ENCODE measurements around the gene MTHFD1L. TPM values are rescaled to one million over a fixed set of nuclear protein-coding genes. Genes with fewer than 3 reads are reported as not detected.

The MTHFD1L gene
- total and polyA plus RNA-seq, 9 of the 15 experiments (the other 6 are each of a cell fraction or from before 2014, with no cell fraction given) = 20.9 to 128 (median 61.0) TPM

DNA sequence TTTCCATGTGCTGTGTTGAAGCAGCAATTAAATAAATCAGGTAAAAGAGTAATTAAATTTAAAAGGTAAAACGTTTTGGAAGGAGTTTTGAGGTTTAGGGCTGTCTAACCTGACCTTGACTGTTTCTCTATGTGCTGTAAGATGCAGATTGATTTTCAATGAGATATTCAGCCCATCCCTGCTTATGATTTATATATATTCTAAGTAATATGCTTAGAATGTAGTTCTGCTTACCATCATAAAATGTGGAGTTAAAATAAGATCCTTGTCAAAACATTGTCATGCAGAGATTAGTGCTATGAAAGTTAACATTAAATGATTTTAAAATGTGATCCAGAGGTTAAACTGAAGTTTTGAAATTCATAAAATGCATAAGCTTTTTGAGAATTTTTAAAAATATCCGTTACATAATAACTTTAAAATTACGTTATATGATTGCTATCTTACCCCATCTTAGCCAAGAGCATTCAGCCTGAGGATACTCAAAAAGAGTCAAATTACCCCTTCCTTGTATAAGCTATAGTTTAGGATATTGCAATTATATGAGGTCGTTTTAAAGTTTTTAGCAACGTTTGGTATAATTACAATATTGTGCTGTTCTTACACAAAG, 122.5 kb downstream of the MTHFD1L start:
- Histone ChIP-seq H3K27ac (ENCODE audit: extremely low read depth, low read depth, low read length) (no peak overlapping the region), H3K9me3 (replicated peaks; ENCODE audit: control insufficient read depth, insufficient read depth, low read depth, low read length) (no peaks in the 10 kb centered on the region), H3K4me3 (no peak overlapping the region), H4K20me1 (replicated peaks; ENCODE audit: control insufficient read depth, insufficient read depth, low read length) (no peaks in the 10 kb centered on the region), H3K4me1 (replicated peaks in 1 of 2; ENCODE audit: control insufficient read depth in 2 of 2, insufficient read depth in 2 of 2, low read length in 2 of 2) (no peaks in the 10 kb centered on the region), H3K79me2 (ENCODE audit: control insufficient read depth, insufficient read depth, low read length) (no peaks in the 10 kb centered on the region), H3K27me3 (ENCODE audit: control insufficient read depth in 2 of 2, insufficient read depth in 2 of 2, low read length in 2 of 2) (no peaks in the 10 kb centered on the region), H2AFZ (ENCODE audit: low read depth, low read length) (no peak overlapping the region), H3K9me1 (ENCODE audit: control insufficient read depth, insufficient read depth, low read length) (no peaks in the 10 kb centered on the region), H3K4me2 (ENCODE audit: insufficient read depth, low read length) (no peak overlapping the region), H3K9ac (ENCODE audit: insufficient read depth in 1 of 2, low read depth in 2 of 2, low read length in 2 of 2) (no peak overlapping the region), H3K36me3 (ENCODE audit: control insufficient read depth, insufficient read depth, low read length) (peaks cover 25% of the 10 kb centered on the region)
- no peak for FAIRE-seq
- intact Hi-C loops (cut with micrococcal nuclease) = no loop called here
- 52% methylated on average over 5 of the region's 5 CpGs for WGBS (ENCODE audit: insufficient coverage, low coverage, missing lambda C conversion rate)
- in situ Hi-C loops (cut with MboI) = no loop called here
- POLR2A ChIA-PET = no interaction called here
- CTCF ChIA-PET (ENCODE audit: low intra/inter-chr PET ratio) = no interaction called here
- no peak for ATAC-seq
- no TSS peak for BruUV-seq (replicated peaks)
- DNase-seq (ENCODE audit: extremely low read depth in 1 of 4, low spot score in 3 of 4) = no peak
- TF ChIP-seq, protein P1, sequence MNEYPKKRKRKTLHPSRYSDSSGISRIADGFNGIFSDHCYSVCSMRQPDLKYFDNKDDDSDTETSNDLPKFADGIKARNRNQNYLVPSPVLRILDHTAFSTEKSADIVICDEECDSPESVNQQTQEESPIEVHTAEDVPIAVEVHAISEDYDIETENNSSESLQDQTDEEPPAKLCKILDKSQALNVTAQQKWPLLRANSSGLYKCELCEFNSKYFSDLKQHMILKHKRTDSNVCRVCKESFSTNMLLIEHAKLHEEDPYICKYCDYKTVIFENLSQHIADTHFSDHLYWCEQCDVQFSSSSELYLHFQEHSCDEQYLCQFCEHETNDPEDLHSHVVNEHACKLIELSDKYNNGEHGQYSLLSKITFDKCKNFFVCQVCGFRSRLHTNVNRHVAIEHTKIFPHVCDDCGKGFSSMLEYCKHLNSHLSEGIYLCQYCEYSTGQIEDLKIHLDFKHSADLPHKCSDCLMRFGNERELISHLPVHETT (CRISPR knock-in tag; conservative IDR thresholded peaks at IDR 0.05 in 1 of 2, IDR thresholded peaks at IDR 0.05 in 1 of 2) = no peak
- no peak for TF ChIP-seq ZNF3 (CRISPR knock-in tag; IDR thresholded peaks at IDR 0.05)
- TF ChIP-seq SIRT6 (IDR thresholded peaks at IDR 0.05; ENCODE audit: low read depth, low read length) = no peak
- no peak for TF ChIP-seq ZNF41 (CRISPR knock-in tag; conservative IDR thresholded peaks at IDR 0.05)
- TF ChIP-seq HOXB6 (CRISPR knock-in tag; IDR thresholded peaks at IDR 0.05; ENCODE audit: borderline replicate concordance) = no peak

All from K562 (cell line).